Muscle of leg (tissue), 16 donors: Measurements from ENCODE around the gene MAT2A. TPM values are rescaled to one million over a fixed set of nuclear protein-coding genes. Genes with fewer than 3 reads are reported as not detected.
A peak's percentile ranks its signal among the peaks of the same experiment; 100 is the strongest.

ENCODE experiments used
- DNase-seq: peaks from one replicate; pipeline ENCODE4 v3.0.0; 2013
- H3K27ac ChIP-seq: one replicate; pipeline ENCODE4 v1.5.1; 2013; ENCODE audit warnings: mild to moderate bottlenecking, low read length, control low read depth
- H3K27me3 ChIP-seq: one replicate; pipeline ENCODE4 v1.6.1; 2013; ENCODE audit warnings: low read length; ENCODE audit not compliant: control insufficient read depth, insufficient read depth
- H3K36me3 ChIP-seq: one replicate; pipeline ENCODE4 v1.6.1; 2013; ENCODE audit warnings: low read length; ENCODE audit not compliant: control insufficient read depth, insufficient read depth
- H3K4me1 ChIP-seq: one replicate; pipeline ENCODE4 v1.6.1; 2013; ENCODE audit warnings: low read length; ENCODE audit not compliant: control insufficient read depth, insufficient read depth
- H3K4me3 ChIP-seq: one replicate; pipeline ENCODE4 v1.5.1; 2013; ENCODE audit warnings: low read length, control low read depth
- H3K9me3 ChIP-seq: replicated peaks from 2 replicates; pipeline ENCODE4 v1.6.1; 2013; ENCODE audit warnings: low read depth, low read length; ENCODE audit not compliant: control insufficient read depth
- WGBS: methylation state at CpG from one replicate; pipeline ENCODE4 v1.1.5; 2013; ENCODE audit warnings: missing lambda C conversion rate; ENCODE audit not compliant: insufficient coverage; 5-methylcytosine and 5-hydroxymethylcytosine counted together
- long read RNA-seq, 11 donors: transcript quantifications; one replicate each; lab custom pipeline, GENCODE V29; 2026
- polyA plus RNA-seq, 8 donors: library from polyadenylated mRNA; unstranded; fragments of 120-200 nt; gene quantifications; one replicate each; pipeline versions ENCODE4 v1.2.1 to v1.2.3, GENCODE V29; 2013; ENCODE audit warnings: inconsistent platforms in 1 of 8, low replicate concordance in 1 of 8; ENCODE audit not compliant: insufficient read length in 8 of 8, insufficient read depth in 1 of 8
- total RNA-seq: library from RNA; stranded (reverse); fragments of 120-200 nt; gene quantifications from one replicate; pipeline ENCODE4 v1.2.4, GENCODE V29; 2013

Gene MAT2A
- 71.5 TPM for total RNA-seq
- 100 to 1,000 TPM; 151 to 240 (median 191) TPM for polyA plus RNA-seq
- long read RNA-seq, donor 1, transcript MAT2A-201 (9 exons, 2,819 nt) = major isoform, 10 of 24 reads
- long read RNA-seq, donor 1, partial matches to known transcripts = 14 of 24 reads
- long read RNA-seq, donor 1, other reads (novel, unspliced or antisense) = 0 of 24 reads
- long read RNA-seq, donor 2, partial matches to known transcripts = 0 of 4 reads
- long read RNA-seq, donor 2, other reads (novel, unspliced or antisense) = 0 of 4 reads
- long read RNA-seq, donor 3, transcript MAT2A-201 (9 exons, 2,819 nt) = major isoform, 17 of 57 reads
- long read RNA-seq, donor 3, partial matches to known transcripts = 40 of 57 reads
- long read RNA-seq, donor 3, other reads (novel, unspliced or antisense) = 0 of 57 reads
- long read RNA-seq, donor 4, transcript MAT2A-201 (9 exons, 2,819 nt) = major isoform, 17 of 27 reads
- long read RNA-seq, donor 4, partial matches to known transcripts = 10 of 27 reads
- long read RNA-seq, donor 4, other reads (novel, unspliced or antisense) = 0 of 27 reads
- long read RNA-seq, donor 5, transcript MAT2A-201 (9 exons, 2,819 nt) = major isoform, 68 of 162 reads
- long read RNA-seq, donor 5, partial matches to known transcripts = 87 of 162 reads
- long read RNA-seq, donor 5, other reads (novel, unspliced or antisense) = 5 of 162 reads
- long read RNA-seq, donor 6, transcript MAT2A-201 (9 exons, 2,819 nt) = major isoform, 44 of 140 reads
- long read RNA-seq, donor 6, partial matches to known transcripts = 88 of 140 reads
- long read RNA-seq, donor 6, other reads (novel, unspliced or antisense) = 5 of 140 reads
- long read RNA-seq, donor 7, transcript MAT2A-201 (9 exons, 2,819 nt) = major isoform, 31 of 65 reads
- long read RNA-seq, donor 7, partial matches to known transcripts = 32 of 65 reads
- long read RNA-seq, donor 7, other reads (novel, unspliced or antisense) = 0 of 65 reads
- long read RNA-seq, donor 8, transcript MAT2A-201 (9 exons, 2,819 nt) = major isoform, 11 of 60 reads
- long read RNA-seq, donor 8, partial matches to known transcripts = 37 of 60 reads
- long read RNA-seq, donor 8, other reads (novel, unspliced or antisense) = 9 of 60 reads
- long read RNA-seq, donor 9, transcript MAT2A-201 (9 exons, 2,819 nt) = major isoform, 17 of 100 reads
- long read RNA-seq, donor 9, partial matches to known transcripts = 75 of 100 reads
- long read RNA-seq, donor 9, other reads (novel, unspliced or antisense) = 5 of 100 reads
- long read RNA-seq, donor 10, transcript MAT2A-201 (9 exons, 2,819 nt) = major isoform, 34 of 69 reads
- long read RNA-seq, donor 10, partial matches to known transcripts = 35 of 69 reads
- long read RNA-seq, donor 10, other reads (novel, unspliced or antisense) = 0 of 69 reads
- long read RNA-seq, donor 11, transcript MAT2A-201 (9 exons, 2,819 nt) = major isoform, 21 of 47 reads
- long read RNA-seq, donor 11, partial matches to known transcripts = 24 of 47 reads
- long read RNA-seq, donor 11, other reads (novel, unspliced or antisense) = 0 of 47 reads

GRCh38 chr2:85538507-85539360, at the start of gene MAT2A:
Gene MAT2A, plus strand, starts transcription at chr2:85539168. Its CDS starts 120 bp downstream, at chr2:85539288.
- WGBS = under 1% methylated on average over 91 of the region's 92 CpGs

GRCh38 chr2:85490861-85491755, 47.9 kb upstream of the MAT2A start:
- DNase-seq = no peak
- H3K27me3 ChIP-seq = no peaks in the 10 kb centered on the region
- no peak overlapping the region for H3K27ac ChIP-seq
- no peak overlapping the region for H3K4me3 ChIP-seq
- H3K36me3 ChIP-seq = no peaks in the 10 kb centered on the region
- H3K4me1 ChIP-seq = no peaks in the 10 kb centered on the region
- no peaks in the 10 kb centered on the region for H3K9me3 ChIP-seq
- 100% methylated on average over 1 of the region's 3 CpGs for WGBS

More at GRCh38 chr2:85538507-85539360, at the start of gene MAT2A:
- Histone ChIP-seq H3K4me3 (peak within 1 kb of the TSS; percentile 94), H3K36me3 (peaks cover 34% of the 10 kb centered on the region), H3K27ac (peak within 1 kb of the TSS; percentile 98), H3K9me3 (no peaks in the 10 kb centered on the region), H3K27me3 (no peaks in the 10 kb centered on the region), H3K4me1 (peaks cover 19% of the 10 kb centered on the region)
- peak; percentile 98 for DNase-seq

GRCh38 chr2:85496436-85496835, 42.5 kb upstream of the MAT2A start:
- H3K4me1 ChIP-seq = no peaks in the 10 kb centered on the region

GRCh38 chr2:85497944-85498630, 40.9 kb upstream of the MAT2A start:
- Histone ChIP-seq H3K4me3 (no peak overlapping the region), H3K36me3 (no peaks in the 10 kb centered on the region), H3K27ac (no peak overlapping the region), H3K9me3 (no peaks in the 10 kb centered on the region), H3K4me1 (peaks cover 4% of the 10 kb centered on the region), H3K27me3 (no peaks in the 10 kb centered on the region)
- no peak for DNase-seq
- no CpG with 5 or more reads among the region's 4 CpGs for WGBS

More at GRCh38 chr2:85496436-85496835, 42.5 kb upstream of the MAT2A start:
- H3K4me3 ChIP-seq = no peak overlapping the region
- no CpG with 5 or more reads among the region's 1 CpG for WGBS
- no peaks in the 10 kb centered on the region for H3K9me3 ChIP-seq
- H3K36me3 ChIP-seq = no peaks in the 10 kb centered on the region
- DNase-seq = no peak
- H3K27ac ChIP-seq = no peak overlapping the region
- no peaks in the 10 kb centered on the region for H3K27me3 ChIP-seq

- Histone ChIP-seq H3K27ac (no peak overlapping the region), H3K4me1 (peaks cover 33% of the 10 kb centered on the region), H3K4me3 (no peak overlapping the region), H3K36me3 (no peaks in the 10 kb centered on the region), H3K27me3 (no peaks in the 10 kb centered on the region), H3K9me3 (no peaks in the 10 kb centered on the region)
- WGBS = 60% methylated on average over 2 of the region's 3 CpGs
- peak; percentile 46 for DNase-seq
Measured at GRCh38 chr2:85501248-85501647, 37.7 kb upstream of the MAT2A start.

- Histone ChIP-seq H3K4me3 (no peak overlapping the region), H3K27ac (no peak overlapping the region), H3K9me3 (no peaks in the 10 kb centered on the region), H3K27me3 (no peaks in the 10 kb centered on the region), H3K4me1 (peaks cover 33% of the 10 kb centered on the region), H3K36me3 (no peaks in the 10 kb centered on the region)
- DNase-seq = no peak
- WGBS = 0% methylated on average over 1 of the region's 3 CpGs
Measured at GRCh38 chr2:85502720-85503119, 36.2 kb upstream of the MAT2A start.

GRCh38 chr2:85503168-85503850, 35.7 kb upstream of the MAT2A start:
- WGBS = 84% methylated on average over 17 of the region's 17 CpGs
- H3K27me3 ChIP-seq = no peaks in the 10 kb centered on the region
- H3K36me3 ChIP-seq = no peaks in the 10 kb centered on the region
- H3K4me3 ChIP-seq = no peak overlapping the region
- DNase-seq = no peak
- no peaks in the 10 kb centered on the region for H3K9me3 ChIP-seq
- no peak overlapping the region for H3K27ac ChIP-seq
- peaks cover 33% of the 10 kb centered on the region for H3K4me1 ChIP-seq
